ENCODE measurements around the gene CRHR1.

DNA sequence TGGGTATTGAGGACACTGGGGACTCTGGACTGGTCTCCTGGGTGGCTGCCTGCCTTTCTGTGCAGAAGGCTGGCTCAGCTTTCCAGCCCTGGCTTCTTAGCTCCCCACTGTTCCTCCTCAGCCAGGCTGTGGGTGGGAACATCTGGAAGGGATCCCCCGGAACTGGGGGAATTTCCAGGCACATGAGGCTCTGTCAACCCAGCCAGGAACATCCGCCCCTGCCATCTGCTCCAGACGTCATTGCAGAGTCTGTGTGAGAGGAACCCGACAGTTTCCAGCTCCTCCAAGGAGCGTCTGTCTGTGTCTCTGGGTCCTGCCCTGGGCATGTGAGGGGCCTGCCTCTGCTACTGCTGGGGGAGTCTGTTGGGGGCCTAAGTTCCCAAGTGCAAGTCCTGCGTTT, 36.2 kb upstream of the CRHR1 start:
- TF ChIP-seq, protein P1, sequence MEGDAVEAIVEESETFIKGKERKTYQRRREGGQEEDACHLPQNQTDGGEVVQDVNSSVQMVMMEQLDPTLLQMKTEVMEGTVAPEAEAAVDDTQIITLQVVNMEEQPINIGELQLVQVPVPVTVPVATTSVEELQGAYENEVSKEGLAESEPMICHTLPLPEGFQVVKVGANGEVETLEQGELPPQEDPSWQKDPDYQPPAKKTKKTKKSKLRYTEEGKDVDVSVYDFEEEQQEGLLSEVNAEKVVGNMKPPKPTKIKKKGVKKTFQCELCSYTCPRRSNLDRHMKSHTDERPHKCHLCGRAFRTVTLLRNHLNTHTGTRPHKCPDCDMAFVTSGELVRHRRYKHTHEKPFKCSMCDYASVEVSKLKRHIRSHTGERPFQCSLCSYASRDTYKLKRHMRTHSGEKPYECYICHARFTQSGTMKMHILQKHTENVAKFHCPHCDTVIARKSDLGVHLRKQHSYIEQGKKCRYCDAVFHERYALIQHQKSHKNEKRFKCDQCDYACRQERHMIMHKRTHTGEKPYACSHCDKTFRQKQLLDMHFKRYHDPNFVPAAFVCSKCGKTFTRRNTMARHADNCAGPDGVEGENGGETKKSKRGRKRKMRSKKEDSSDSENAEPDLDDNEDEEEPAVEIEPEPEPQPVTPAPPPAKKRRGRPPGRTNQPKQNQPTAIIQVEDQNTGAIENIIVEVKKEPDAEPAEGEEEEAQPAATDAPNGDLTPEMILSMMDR (conservative IDR thresholded peaks at IDR 0.05 in 1 of 2, IDR thresholded peaks at IDR 0.05 in 1 of 2; ENCODE audit: extremely low read depth in 1 of 2, insufficient read depth in 1 of 2, low read depth in 1 of 2, low read length in 2 of 2): no peak
- TF ChIP-seq EZH2 (IDR thresholded peaks at IDR 0.05; ENCODE audit: borderline replicate concordance, low read length): no peak

All from mammary epithelial cell (primary cell).